Measurements from ENCODE around the gene RNF41. TPM values are rescaled to one million over a fixed set of nuclear protein-coding genes. Genes with fewer than 3 reads are reported as not detected.

The RNF41 gene
- total and polyA plus RNA-seq, 5 donors from 2014 or later, result 33.7 to 45.8 (median 45.0) TPM

- H3K27ac Mint-ChIP-seq, result no peak overlapping the region
- no peak for DNase-seq
- H3K4me1 Mint-ChIP-seq, result peaks cover 4 to 27% (median 23%) of the 10 kb centered on the region in 4 donors
Measured at GRCh38 chr12:56261503-56262232, 39.9 kb upstream of the RNF41 start.

GRCh38 chr12:56260921-56261320 is 39.2 kb upstream of the RNF41 start:
- no peak for DNase-seq
- Mint-ChIP-seq H3K4me3 (peak overlapping the region in 2 of 4 donors; percentile 27 to 66), H3K36me3 (peaks cover 5% of the 10 kb centered on the region), H3K4me1 (peaks cover 0 to 28% (median 23%) of the 10 kb centered on the region in 4 donors), H3K27ac (no peak overlapping the region), H3K9me3 (no peaks in the 10 kb centered on the region), H3K27me3 (peaks cover 4% of the 10 kb centered on the region)
- no peak overlapping the region for H3K4me3 ChIP-seq (ENCODE audit: low read depth, low read length)
- no peak for ATAC-seq (ENCODE audit: low read depth in 2 of 2)
- no peaks in the 10 kb centered on the region for H3K27me3 ChIP-seq (ENCODE audit: control insufficient read depth, insufficient read depth, low read length)
- H3K36me3 ChIP-seq (ENCODE audit: control insufficient read depth, insufficient read depth, low read length), result no peaks in the 10 kb centered on the region
- no peak overlapping the region for H3K27ac ChIP-seq (ENCODE audit: insufficient read depth, low read length, poor library complexity, severe bottlenecking)
- H3K9me3 ChIP-seq (ENCODE audit: control insufficient read depth in 2 of 2, low read length in 2 of 2), result no peaks in the 10 kb centered on the region
- peaks cover 27% of the 10 kb centered on the region for H3K4me1 ChIP-seq (ENCODE audit: control insufficient read depth, insufficient read depth, low read length, poor library complexity, severe bottlenecking)

More at GRCh38 chr12:56261503-56262232, 39.9 kb upstream of the RNF41 start:
- H3K4me3 ChIP-seq (ENCODE audit: low read depth, low read length), result no peak overlapping the region
- ATAC-seq (ENCODE audit: low read depth in 2 of 2), result no peak
- H3K36me3 ChIP-seq (ENCODE audit: control insufficient read depth, insufficient read depth, low read length), result no peaks in the 10 kb centered on the region
- no peaks in the 10 kb centered on the region for H3K36me3 Mint-ChIP-seq
- no peaks in the 10 kb centered on the region for H3K9me3 Mint-ChIP-seq
- no peaks in the 10 kb centered on the region for H3K9me3 ChIP-seq (ENCODE audit: control insufficient read depth in 2 of 2, low read length in 2 of 2)
- H3K27me3 ChIP-seq (ENCODE audit: control insufficient read depth, insufficient read depth, low read length), result no peaks in the 10 kb centered on the region
- H3K27me3 Mint-ChIP-seq, result peaks cover 4% of the 10 kb centered on the region
- H3K4me1 ChIP-seq (ENCODE audit: control insufficient read depth, insufficient read depth, low read length, poor library complexity, severe bottlenecking), result peaks cover 24% of the 10 kb centered on the region
- H3K4me3 Mint-ChIP-seq, result peak overlapping the region in 2 of 4 donors; percentile 34
- H3K27ac ChIP-seq (ENCODE audit: insufficient read depth, low read length, poor library complexity, severe bottlenecking), result no peak overlapping the region

GRCh38 chr12:56260380-56260779 is 38.7 kb upstream of the RNF41 start:
- peaks cover 3% of the 10 kb centered on the region for H3K36me3 ChIP-seq (ENCODE audit: control insufficient read depth, insufficient read depth, low read length)
- no peaks in the 10 kb centered on the region for H3K9me3 Mint-ChIP-seq
- no peak overlapping the region for H3K27ac ChIP-seq (ENCODE audit: insufficient read depth, low read length, poor library complexity, severe bottlenecking)
- ATAC-seq (ENCODE audit: low read depth in 2 of 2) (no peak), DNase-seq (no peak)
- peaks cover 4% of the 10 kb centered on the region for H3K27me3 Mint-ChIP-seq
- H3K4me1 Mint-ChIP-seq, result peaks cover 0 to 28% (median 23%) of the 10 kb centered on the region in 4 donors
- peak overlapping the region in 3 of 4 donors; percentile 63 to 74 (median 66) for H3K4me3 Mint-ChIP-seq
- H3K4me3 ChIP-seq (ENCODE audit: low read depth, low read length), result no peak overlapping the region
- H3K27ac Mint-ChIP-seq, result no peak overlapping the region
- no peaks in the 10 kb centered on the region for H3K9me3 ChIP-seq (ENCODE audit: control insufficient read depth in 2 of 2, low read length in 2 of 2)
- H3K36me3 Mint-ChIP-seq, result peaks cover 5% of the 10 kb centered on the region
- peaks cover 27% of the 10 kb centered on the region for H3K4me1 ChIP-seq (ENCODE audit: control insufficient read depth, insufficient read depth, low read length, poor library complexity, severe bottlenecking)
- no peaks in the 10 kb centered on the region for H3K27me3 ChIP-seq (ENCODE audit: control insufficient read depth, insufficient read depth, low read length)

GRCh38 chr12:56258820-56259183 is 37.1 kb upstream of the RNF41 start:
- peaks cover 16% of the 10 kb centered on the region for H3K36me3 ChIP-seq (ENCODE audit: control insufficient read depth, insufficient read depth, low read length)
- Mint-ChIP-seq H3K36me3 (peaks cover 13% of the 10 kb centered on the region), H3K27me3 (peaks cover 4% of the 10 kb centered on the region), H3K9me3 (no peaks in the 10 kb centered on the region), H3K4me1 (peaks cover 0 to 36% (median 25%) of the 10 kb centered on the region in 4 donors), H3K4me3 (peak overlapping the region; percentile 87 to 96 (median 91)), H3K27ac (peak overlapping the region; percentile 85 to 87 (median 86))
- H3K27me3 ChIP-seq (ENCODE audit: control insufficient read depth, insufficient read depth, low read length), result no peaks in the 10 kb centered on the region
- H3K9me3 ChIP-seq (ENCODE audit: control insufficient read depth in 2 of 2, low read length in 2 of 2), result no peaks in the 10 kb centered on the region
- H3K4me3 ChIP-seq (ENCODE audit: low read depth, low read length), result peak overlapping the region; percentile 89
- H3K27ac ChIP-seq (ENCODE audit: insufficient read depth, low read length, poor library complexity, severe bottlenecking), result peak overlapping the region; percentile 71
- ATAC-seq (ENCODE audit: low read depth in 2 of 2) (no peak), DNase-seq (no peak)
- peaks cover 27% of the 10 kb centered on the region for H3K4me1 ChIP-seq (ENCODE audit: control insufficient read depth, insufficient read depth, low read length, poor library complexity, severe bottlenecking)

GRCh38 chr12:56258068-56258819 is 36.5 kb upstream of the RNF41 start, which contains the start of gene ANKRD52:
ANKRD52 (minus strand) TSS chr12:56258384; CDS start chr12:56258269, 115 bp downstream.
- no peaks in the 10 kb centered on the region for H3K9me3 ChIP-seq (ENCODE audit: control insufficient read depth in 2 of 2, low read length in 2 of 2)
- DNase-seq (peak; percentile 75 to 85 (median 84)), ATAC-seq (ENCODE audit: low read depth in 2 of 2) (peak; percentile 95)
- H3K36me3 ChIP-seq (ENCODE audit: control insufficient read depth, insufficient read depth, low read length), result peaks cover 22% of the 10 kb centered on the region
- Mint-ChIP-seq H3K27ac (peak within 1 kb of the TSS; percentile 85 to 87 (median 86)), H3K4me1 (peaks cover 0 to 36% (median 25%) of the 10 kb centered on the region in 4 donors), H3K9me3 (no peaks in the 10 kb centered on the region), H3K27me3 (peaks cover 4% of the 10 kb centered on the region), H3K36me3 (peaks cover 19% of the 10 kb centered on the region), H3K4me3 (peak within 1 kb of the TSS; percentile 91 to 96 (median 91))
- no peaks in the 10 kb centered on the region for H3K27me3 ChIP-seq (ENCODE audit: control insufficient read depth, insufficient read depth, low read length)
- peaks cover 27% of the 10 kb centered on the region for H3K4me1 ChIP-seq (ENCODE audit: control insufficient read depth, insufficient read depth, low read length, poor library complexity, severe bottlenecking)
- H3K4me3 ChIP-seq (ENCODE audit: low read depth, low read length), result peak within 1 kb of the TSS; percentile 89
- H3K27ac ChIP-seq (ENCODE audit: insufficient read depth, low read length, poor library complexity, severe bottlenecking), result peak within 1 kb of the TSS; percentile 71

GRCh38 chr12:56257491-56258067 is 35.9 kb upstream of the RNF41 start:
- peaks cover 27% of the 10 kb centered on the region for H3K4me1 ChIP-seq (ENCODE audit: control insufficient read depth, insufficient read depth, low read length, poor library complexity, severe bottlenecking)
- peaks cover 24% of the 10 kb centered on the region for H3K36me3 Mint-ChIP-seq
- H3K4me3 Mint-ChIP-seq, result peak overlapping the region; percentile 82 to 92 (median 90)
- peak overlapping the region; percentile 73 for H3K4me3 ChIP-seq (ENCODE audit: low read depth, low read length)
- peaks cover 4% of the 10 kb centered on the region for H3K27me3 Mint-ChIP-seq
- DNase-seq, result no peak
- H3K27ac ChIP-seq (ENCODE audit: insufficient read depth, low read length, poor library complexity, severe bottlenecking), result peak overlapping the region; percentile 71
- ATAC-seq (ENCODE audit: low read depth in 2 of 2), result no peak
- H3K36me3 ChIP-seq (ENCODE audit: control insufficient read depth, insufficient read depth, low read length), result peaks cover 28% of the 10 kb centered on the region
- peaks cover 0 to 36% (median 25%) of the 10 kb centered on the region in 4 donors for H3K4me1 Mint-ChIP-seq
- H3K27ac Mint-ChIP-seq, result peak overlapping the region; percentile 26 to 83 (median 41)
- no peaks in the 10 kb centered on the region for H3K9me3 Mint-ChIP-seq
- no peaks in the 10 kb centered on the region for H3K9me3 ChIP-seq (ENCODE audit: control insufficient read depth in 2 of 2, low read length in 2 of 2)
- no peaks in the 10 kb centered on the region for H3K27me3 ChIP-seq (ENCODE audit: control insufficient read depth, insufficient read depth, low read length)

GRCh38 chr12:56257071-56257470 is 35.3 kb upstream of the RNF41 start:
- peaks cover 34% of the 10 kb centered on the region for H3K36me3 ChIP-seq (ENCODE audit: control insufficient read depth, insufficient read depth, low read length)
- Mint-ChIP-seq H3K27ac (peak overlapping the region; percentile 26 to 69 (median 41)), H3K27me3 (peaks cover 4% of the 10 kb centered on the region), H3K36me3 (peaks cover 29% of the 10 kb centered on the region), H3K9me3 (no peaks in the 10 kb centered on the region), H3K4me1 (peaks cover 0 to 35% (median 25%) of the 10 kb centered on the region in 4 donors), H3K4me3 (peak overlapping the region; percentile 82 to 92 (median 90))
- H3K4me3 ChIP-seq (ENCODE audit: low read depth, low read length), result peak overlapping the region; percentile 73
- no peak overlapping the region for H3K27ac ChIP-seq (ENCODE audit: insufficient read depth, low read length, poor library complexity, severe bottlenecking)
- DNase-seq (no peak), ATAC-seq (ENCODE audit: low read depth in 2 of 2) (no peak)
- no peaks in the 10 kb centered on the region for H3K27me3 ChIP-seq (ENCODE audit: control insufficient read depth, insufficient read depth, low read length)
- peaks cover 27% of the 10 kb centered on the region for H3K4me1 ChIP-seq (ENCODE audit: control insufficient read depth, insufficient read depth, low read length, poor library complexity, severe bottlenecking)
- H3K9me3 ChIP-seq (ENCODE audit: control insufficient read depth in 2 of 2, low read length in 2 of 2), result no peaks in the 10 kb centered on the region
